IMR-90 (cell line): Measurements from ENCODE around the gene PLA2G4A. TPM values are rescaled to one million over a fixed set of nuclear protein-coding genes. Genes with fewer than 3 reads are reported as not detected.

ENCODE experiments used
- ATAC-seq: fragments of 200-7000 bp; cut with Tn5 transposase; 2 replicates; pipeline ENCODE4 v1.9.1; 2020; ENCODE audit warnings: low read depth, mild to moderate bottlenecking, moderate library complexity
- BruUV-seq: library from RNA; stranded (reverse); fragments of 400-500 nt; replicated peaks from 2 replicates; lab custom pipeline; 2021; lab: Mats Ljungman, UMichigan
- CTCF ChIA-PET: fragments of 300-600 bp; formaldehyde crosslinking; extraction: SDS; loops from one replicate; lab custom pipeline; 2021; ENCODE audit warnings: antibody characterized with exemption; lab: Yijun Ruan, JAX
- POLR2A ChIA-PET: fragments of 300-600 bp; sonication (Branson Sonifier 250); formaldehyde crosslinking; loops from one replicate; lab custom pipeline; 2022; ENCODE audit warnings: antibody characterized with exemption; ENCODE audit not compliant: unreplicated experiment; lab: Charles Lee
- DNase-seq: peaks from one replicate; pipeline ENCODE4 v3.0.0; 2013
- H2AFZ ChIP-seq: replicated peaks from 2 replicates; pipeline ENCODE3; 2013; ENCODE audit warnings: low read length, mild to moderate bottlenecking; ENCODE audit not compliant: poor library complexity
- H2AK5ac ChIP-seq: 2 replicates; pipeline ENCODE4 v1.6.1; 2013; ENCODE audit warnings: low read depth, low read length, inconsistent platforms
- H2AK9ac ChIP-seq: replicated peaks from 2 replicates; pipeline ENCODE3; 2013; ENCODE audit warnings: mild to moderate bottlenecking, low read depth, low read length, moderate library complexity; ENCODE audit not compliant: poor library complexity
- H2BK120ac ChIP-seq: 2 replicates; pipeline ENCODE4 v1.6.1; 2013; ENCODE audit warnings: low read depth, low read length, inconsistent platforms
- H2BK15ac ChIP-seq: 3 replicates; pipeline ENCODE4 v1.6.1; 2013; ENCODE audit warnings: low read depth, low read length, inconsistent platforms
- H2BK20ac ChIP-seq: 2 replicates; pipeline ENCODE4 v1.6.1; 2013; ENCODE audit warnings: low read depth, mild to moderate bottlenecking, inconsistent platforms, low read length, moderate library complexity
- H2BK5ac ChIP-seq: 2 replicates; pipeline ENCODE4 v1.6.1; 2013; ENCODE audit warnings: mild to moderate bottlenecking, low read depth, low read length, inconsistent platforms; ENCODE audit not compliant: poor library complexity, severe bottlenecking
- H3K14ac ChIP-seq: replicated peaks from 2 replicates; pipeline ENCODE4 v1.6.1; 2013; ENCODE audit warnings: low read depth, low read length, inconsistent platforms
- H3K18ac ChIP-seq: 2 replicates; pipeline ENCODE4 v1.6.1; 2013; ENCODE audit warnings: low read depth, low read length, control low read depth
- H3K23ac ChIP-seq: 2 replicates; pipeline ENCODE4 v1.6.1; 2013; ENCODE audit warnings: low read depth, low read length, inconsistent platforms
- H3K27ac ChIP-seq: 2 replicates; pipeline ENCODE4 v1.5.1; 2013; ENCODE audit warnings: mild to moderate bottlenecking, control low read depth, low read length; ENCODE audit not compliant: insufficient read depth
- H3K27me3 ChIP-seq: 2 replicates; pipeline ENCODE4 v1.6.1; 2013; ENCODE audit warnings: low read length; ENCODE audit not compliant: control insufficient read depth, insufficient read depth
- H3K36me3 ChIP-seq: 2 replicates; pipeline ENCODE4 v1.6.1; 2013; ENCODE audit warnings: low read length, mixed read lengths; ENCODE audit not compliant: control insufficient read depth, insufficient read depth
- H3K4ac ChIP-seq: 2 replicates; pipeline ENCODE4 v1.6.1; 2013; ENCODE audit warnings: low read depth, low read length, inconsistent platforms
- H3K4me1 ChIP-seq: 2 replicates; pipeline ENCODE4 v1.6.1; 2013; ENCODE audit warnings: low read length, mixed read lengths; ENCODE audit not compliant: control insufficient read depth, insufficient read depth
- H3K4me2 ChIP-seq: 2 replicates; pipeline ENCODE4 v1.6.1; 2013; ENCODE audit warnings: low read depth, mild to moderate bottlenecking, control low read depth, low read length, moderate library complexity
- H3K4me3 ChIP-seq: 2 replicates; pipeline ENCODE4 v1.5.1; 2013; ENCODE audit warnings: low read depth, mild to moderate bottlenecking, control low read depth, low read length, moderate library complexity; ENCODE audit not compliant: insufficient read depth
- H3K56ac ChIP-seq: 2 replicates; pipeline ENCODE4 v1.6.1; 2013; ENCODE audit warnings: low read length, inconsistent platforms; ENCODE audit not compliant: insufficient read depth; ENCODE audit errors: extremely low read depth
- H3K79me1 ChIP-seq, 2 experiments: 2 replicates each; pipeline ENCODE4 v1.6.1; 2013; ENCODE audit warnings: low read length in 2 of 2, inconsistent platforms in 1 of 2, low read depth in 1 of 2
- H3K9ac ChIP-seq: 2 replicates; pipeline ENCODE4 v1.6.1; 2013; ENCODE audit warnings: low read depth, low read length, control low read depth
- H3K9me1 ChIP-seq: 2 replicates; pipeline ENCODE4 v1.6.1; 2013; ENCODE audit warnings: low read length, inconsistent platforms; ENCODE audit not compliant: insufficient read depth
- H3K9me3 ChIP-seq: 2 replicates; pipeline ENCODE4 v1.6.1; 2013; ENCODE audit warnings: low read length; ENCODE audit not compliant: control insufficient read depth, insufficient read depth
- H4K20me1 ChIP-seq: 2 replicates; pipeline ENCODE4 v1.6.1; 2013; ENCODE audit warnings: low read length, inconsistent platforms; ENCODE audit not compliant: insufficient read depth
- H4K5ac ChIP-seq: 2 replicates; pipeline ENCODE4 v1.6.1; 2013; ENCODE audit warnings: mild to moderate bottlenecking, low read depth, low read length, control low read depth
- H4K8ac ChIP-seq, 2 experiments: 2 replicates each; pipeline ENCODE4 v1.6.1; 2013; ENCODE audit warnings: low read depth in 2 of 2, low read length in 2 of 2, control low read depth in 1 of 2, inconsistent platforms in 1 of 2
- H4K91ac ChIP-seq: 2 replicates; pipeline ENCODE4 v1.6.1; 2013; ENCODE audit warnings: low read depth, low read length, inconsistent platforms; ENCODE audit not compliant: insufficient read depth
- CTCF ChIP-seq: conservative IDR thresholded peaks from 2 replicates; pipeline ENCODE4 v1.5.1; 2012; ENCODE audit warnings: mild to moderate bottlenecking, low read depth, low read length, improper control_type of control experiment
- FOS ChIP-seq: fragments of 150-350 bp; IDR thresholded peaks from 2 replicates; pipeline ENCODE4 v1.6.1; 2016; ENCODE audit warnings: low read depth, low read length
- MAFK ChIP-seq: IDR thresholded peaks from 2 replicates; pipeline ENCODE4 v1.6.1; 2012; ENCODE audit warnings: low read depth, low read length, improper control_type of control experiment
- RFX5 ChIP-seq: IDR thresholded peaks from 2 replicates; pipeline ENCODE4 v1.8.0; 2012; ENCODE audit warnings: low read depth, mild to moderate bottlenecking, low read length, moderate library complexity
- WGBS, 2 experiments: methylation state at CpG; one replicate each; pipeline versions ENCODE4 v1.1.5 to v1.1.7; 2013; ENCODE audit warnings: missing lambda C conversion rate in 2 of 2; ENCODE audit not compliant: insufficient read length in 1 of 2; ENCODE audit errors: extremely low coverage in 2 of 2; 5-methylcytosine and 5-hydroxymethylcytosine counted together
- dilution Hi-C: fragments of 300-500 bp; cut with HindIII; formaldehyde crosslinking; loops from one replicate; pipeline ENCODE4 v1.14.3; 2018; ENCODE audit warnings: low sequenced_read_pairs; ENCODE audit not compliant: unreplicated experiment
- in situ Hi-C: fragments of 300-500 bp; cut with MboI; formaldehyde crosslinking; loops from 3 replicates; pipeline ENCODE4 v1.14.3; 2019; ENCODE audit warnings: low sequenced_read_pairs, inconsistent platforms, mixed read lengths
- intact Hi-C: fragments of 100-400 bp; cut with micrococcal nuclease; formaldehyde crosslinking; loops from 2 replicates; pipeline ENCODE4 v1.10.0; 2022
- polyA plus RNA-seq, 3 experiments: library from polyadenylated mRNA; depleted of rRNA; stranded (reverse); fragments of >200 nt; gene quantifications; 2 replicates each; pipeline ENCODE4 v1.2.3, GENCODE V29; 2012; ENCODE audit warnings: low replicate concordance in 1 of 3
- total RNA-seq: library from RNA; depleted of rRNA; stranded (reverse); fragments of >200 nt; gene quantifications from 2 replicates; pipeline ENCODE4 v1.2.3, GENCODE V29; 2012

The PLA2G4A gene
- total and polyA plus RNA-seq, 2 of the 4 experiments (the other 2 are of a cell fraction): 1.6 to 3.8 TPM

GRCh38 chr1:186948535-186948934, 119.8 kb downstream of the PLA2G4A start:
- H3K4me1 ChIP-seq: no peaks in the 10 kb centered on the region
- H3K9ac ChIP-seq: no peak overlapping the region
- no peak overlapping the region for H3K18ac ChIP-seq
- DNase-seq (no peak), ATAC-seq (no peak)
- in situ Hi-C loops: no loop called here
- no peaks in the 10 kb centered on the region for H3K79me1 ChIP-seq
- no peak overlapping the region for H2BK5ac ChIP-seq
- intact Hi-C loops: no loop called here
- BruUV-seq: no TSS peak
- H4K8ac ChIP-seq: no peak overlapping the region
- 71% methylated on average over 1 of the region's 4 CpGs; no CpG with 5 or more reads in 1 of the 2 experiments for WGBS, 2 experiments
- no peaks in the 10 kb centered on the region for H3K27me3 ChIP-seq
- no peak overlapping the region for H3K56ac ChIP-seq
- no peak overlapping the region for H2AFZ ChIP-seq
- H3K4me2 ChIP-seq: no peak overlapping the region
- no peak overlapping the region for H3K14ac ChIP-seq
- no peak overlapping the region for H2AK5ac ChIP-seq
- H3K4me3 ChIP-seq: no peak overlapping the region
- CTCF ChIA-PET: no interaction called here
- no peak overlapping the region for H2BK15ac ChIP-seq
- H3K4ac ChIP-seq: no peak overlapping the region
- no peaks in the 10 kb centered on the region for H3K9me1 ChIP-seq
- no peak overlapping the region for H4K5ac ChIP-seq
- no peak overlapping the region for H4K91ac ChIP-seq
- POLR2A ChIA-PET: no interaction called here
- no peak overlapping the region for H2BK20ac ChIP-seq
- H2BK120ac ChIP-seq: no peak overlapping the region
- H3K27ac ChIP-seq: no peak overlapping the region
- no peak overlapping the region for H3K23ac ChIP-seq
- no peaks in the 10 kb centered on the region for H4K20me1 ChIP-seq
- H3K9me3 ChIP-seq: no peaks in the 10 kb centered on the region
- H2AK9ac ChIP-seq: no peak overlapping the region
- dilution Hi-C loops: no loop called here
- no peak for TF ChIP-seq RFX5
- no peak for TF ChIP-seq CTCF
- no peak for TF ChIP-seq MAFK
- no peak for TF ChIP-seq FOS
- no peaks in the 10 kb centered on the region for H3K36me3 ChIP-seq
